Panc1 (cell line): ENCODE measurements around the gene MYL2.

Source experiments
- CTCF ChIP-seq: fragments of 450-650 bp; IDR thresholded peaks from 2 replicates; pipeline ENCODE4 v1.5.1; 2017; ENCODE audit warnings: mild to moderate bottlenecking
- POLR2AphosphoS5 ChIP-seq: IDR thresholded peaks from 2 replicates; pipeline ENCODE4 v1.6.1; 2012; ENCODE audit warnings: mild to moderate bottlenecking, low read depth, low read length, moderate library complexity
- REST ChIP-seq, 2 experiments: IDR thresholded peaks; 2 replicates each; pipeline ENCODE4 v1.6.1; 2011 to 2012; ENCODE audit warnings: low read depth in 2 of 2, control low read depth in 1 of 2, low read length in 1 of 2, mild to moderate bottlenecking in 1 of 2, moderate library complexity in 1 of 2; ENCODE audit not compliant: insufficient read depth in 1 of 2
- SIN3A ChIP-seq: IDR thresholded peaks from 2 replicates; pipeline ENCODE4 v1.6.1; 2012; ENCODE audit warnings: low read depth, mild to moderate bottlenecking, low read length, moderate library complexity, borderline replicate concordance; ENCODE audit not compliant: insufficient read depth

- TF ChIP-seq CTCF: no peak
- no peak for TF ChIP-seq REST (IDR thresholded peaks at IDR 0.05; ENCODE audit: insufficient read depth in 1 of 2, low read depth in 2 of 2, low read length in 1 of 2)
- no peak for TF ChIP-seq POLR2AphosphoS5
- no peak for TF ChIP-seq SIN3A
Measured at GRCh38 chr12:110862329-110862728, 58.0 kb downstream of the MYL2 start.
